HuH-7 (cell line): ENCODE results near the gene PLPP3.

Source experiments
- DNase-seq: peaks from one replicate; pipeline ENCODE4 v3.0.0; 2011; ENCODE audit warnings: low spot score

PLPP3 gene

DNA sequence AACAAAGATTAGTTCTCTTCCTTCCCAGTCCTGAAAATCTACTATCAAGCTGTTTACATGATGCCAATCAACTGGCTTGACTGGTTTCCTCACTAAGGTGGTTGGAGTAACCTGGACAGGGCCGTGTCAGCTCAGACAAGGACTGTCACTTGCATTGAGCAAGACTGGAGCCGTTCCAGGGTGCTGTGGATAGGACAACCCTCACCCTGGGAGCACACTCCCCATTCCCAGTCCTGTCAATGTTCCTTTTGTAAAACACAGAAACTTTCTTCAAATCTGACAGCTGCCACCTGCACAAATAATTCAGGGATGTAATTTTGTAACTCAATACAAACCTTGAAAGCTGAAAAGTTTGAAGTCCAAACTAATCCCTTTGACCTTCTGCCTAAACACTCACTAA lies 31.4 kb downstream of the PLPP3 start:
- peak; percentile 4 for DNase-seq

DNA sequence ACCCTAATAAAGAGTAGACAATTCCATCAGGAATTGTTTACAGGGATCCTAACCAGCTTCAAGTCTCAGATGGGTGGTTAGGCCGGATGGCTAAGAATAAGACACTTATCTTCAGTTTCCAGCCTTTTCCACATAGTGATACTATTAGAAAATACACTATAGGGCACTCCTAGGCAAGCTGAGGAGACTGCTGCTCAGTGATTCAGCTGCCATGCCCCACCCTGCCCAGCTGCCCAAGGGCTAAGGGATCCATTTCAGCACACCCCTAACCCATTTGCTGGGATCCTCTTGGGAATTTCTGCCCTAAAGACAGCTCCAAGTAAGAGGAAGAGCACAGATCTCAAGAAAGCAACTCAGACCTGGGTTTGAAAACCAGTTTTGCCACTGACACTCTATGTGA lies 31.9 kb downstream of the PLPP3 start:
- no peak for DNase-seq

DNA sequence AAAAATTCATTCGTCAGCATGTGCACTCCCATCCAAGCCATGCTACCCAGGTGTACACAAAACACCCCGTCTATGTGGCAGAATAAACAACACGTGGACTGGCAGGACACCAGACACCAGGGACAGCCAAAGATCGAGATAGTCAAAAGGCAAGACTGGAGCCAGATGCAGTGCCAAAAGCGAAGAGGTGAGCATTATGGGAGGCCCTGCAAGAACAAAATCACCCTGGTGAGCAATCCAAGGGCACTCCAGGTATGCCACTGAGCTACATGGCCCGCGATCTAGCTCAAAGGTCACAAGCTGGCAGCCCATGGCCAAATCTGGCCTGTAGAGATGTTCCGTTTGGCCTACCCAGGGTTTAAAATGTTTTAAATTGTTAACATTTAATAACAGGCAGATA lies 33.7 kb downstream of the PLPP3 start:
- DNase-seq, result no peak

DNA sequence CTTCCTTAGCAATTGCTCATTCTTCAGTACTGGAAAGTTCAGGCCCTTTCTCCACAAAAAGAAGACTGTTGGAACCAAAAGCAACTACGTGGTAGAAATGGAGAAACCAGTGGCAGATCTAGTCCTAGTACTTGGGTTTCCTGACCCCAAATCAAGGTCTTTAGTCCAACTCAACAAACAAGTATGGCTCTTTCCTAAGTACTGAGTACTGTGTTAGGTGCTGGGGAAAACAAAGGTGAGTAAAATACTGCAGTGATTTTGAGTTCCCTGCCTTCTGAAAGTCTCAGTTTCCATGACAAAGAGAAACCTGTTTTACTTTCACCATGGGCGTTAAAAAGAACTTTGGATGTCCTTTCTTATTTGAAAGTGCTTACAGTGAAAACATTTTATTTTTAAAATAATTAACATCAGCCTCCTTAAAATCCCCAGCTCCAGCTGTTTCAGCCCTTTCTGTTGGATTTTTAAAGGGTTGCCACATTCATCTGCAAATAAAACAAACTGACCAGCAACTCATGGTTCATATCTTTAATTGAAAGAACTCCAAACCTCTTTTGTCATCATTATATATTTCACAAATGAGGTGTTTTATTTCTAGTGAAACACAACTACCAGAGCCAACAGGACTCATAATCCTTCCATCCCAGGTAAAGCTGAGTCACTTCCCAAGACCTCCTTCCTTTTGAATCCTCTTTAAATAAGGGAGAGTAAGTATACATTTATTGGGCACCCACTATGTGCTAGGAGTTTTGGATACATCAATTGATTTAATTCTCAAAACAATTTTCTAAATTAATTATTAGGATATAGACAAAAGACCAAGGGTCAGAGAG lies 35.4 kb downstream of the PLPP3 start:
- DNase-seq, result no peak

DNA sequence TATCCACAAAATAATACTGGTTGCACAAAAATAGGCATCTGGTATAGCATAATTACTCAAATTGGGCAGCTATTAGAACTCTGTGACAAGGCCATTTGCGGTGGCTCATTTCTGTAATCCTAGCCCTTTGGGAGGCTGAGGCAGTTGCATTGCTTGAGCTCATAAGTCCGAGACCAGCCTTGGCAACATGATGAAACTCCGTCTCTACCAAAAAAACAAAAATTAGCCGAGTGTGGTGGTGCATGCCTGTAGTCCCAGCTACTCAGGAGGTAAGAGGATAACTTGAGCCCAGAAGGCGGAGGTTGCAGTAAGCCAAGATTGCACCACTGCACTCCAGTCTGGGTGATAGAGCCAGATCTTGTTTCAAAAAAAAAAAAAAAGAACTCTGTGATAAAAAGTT lies 36.7 kb downstream of the PLPP3 start:
- no peak for DNase-seq

DNA sequence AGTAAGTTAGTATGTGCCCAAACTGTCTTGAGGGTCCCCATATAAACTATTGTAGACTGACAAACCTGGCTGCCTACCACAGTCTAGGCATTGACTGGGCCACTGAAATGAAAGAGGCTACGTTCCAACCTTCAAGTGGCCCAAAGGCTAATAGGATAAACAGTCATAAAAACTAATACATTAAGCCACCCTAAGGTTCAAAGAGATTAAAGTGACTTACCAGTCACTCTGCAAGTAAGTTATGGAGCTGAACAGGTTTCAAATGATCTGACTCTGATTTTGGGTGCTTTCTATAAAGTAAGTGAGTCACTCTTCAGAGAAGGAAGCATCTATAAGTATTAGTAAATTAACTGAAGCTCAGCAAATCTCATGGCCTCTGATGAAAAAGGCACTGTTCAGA lies 38.0 kb downstream of the PLPP3 start:
- DNase-seq, result no peak

DNA sequence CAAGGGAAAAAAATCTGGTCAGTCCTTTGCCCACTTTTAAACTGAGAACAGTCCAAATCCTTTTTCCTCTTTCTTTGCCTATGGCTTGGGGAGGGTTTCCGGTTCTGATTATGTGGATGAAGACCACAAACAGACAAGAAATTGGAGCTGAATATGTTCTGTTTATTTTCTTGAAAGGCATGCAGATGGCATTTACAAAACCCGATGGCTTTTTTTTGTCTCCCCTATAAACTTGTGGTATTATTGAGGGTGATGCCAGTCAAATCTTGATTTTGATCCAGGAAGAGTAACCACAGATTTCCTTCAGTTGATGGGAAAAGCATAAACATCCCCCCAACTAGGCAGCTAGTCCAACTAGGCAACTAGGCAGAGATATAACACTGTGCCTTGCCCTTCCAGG lies 38.9 kb downstream of the PLPP3 start:
- no peak for DNase-seq

DNA sequence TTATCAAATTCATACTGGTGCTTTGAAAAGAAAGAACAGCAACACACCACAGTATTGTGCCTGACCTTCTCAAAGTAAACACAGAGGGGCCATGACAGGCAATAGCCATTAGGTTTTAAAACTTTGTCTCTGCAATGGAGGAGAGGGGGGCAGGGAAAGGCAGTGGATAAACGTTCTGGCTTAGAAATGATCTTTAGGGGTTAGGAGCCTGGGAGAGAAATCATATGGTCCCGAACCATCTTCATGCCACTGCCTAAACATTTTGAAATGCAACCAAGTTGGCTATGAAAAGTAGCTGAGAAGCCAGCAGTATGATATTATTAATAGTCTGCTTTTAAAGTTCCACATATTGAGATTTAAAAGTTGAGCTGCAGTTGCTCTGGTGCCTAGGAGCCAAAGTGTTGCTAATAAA lies 39.8 kb downstream of the PLPP3 start:
- DNase-seq, result peak; percentile 12

DNA sequence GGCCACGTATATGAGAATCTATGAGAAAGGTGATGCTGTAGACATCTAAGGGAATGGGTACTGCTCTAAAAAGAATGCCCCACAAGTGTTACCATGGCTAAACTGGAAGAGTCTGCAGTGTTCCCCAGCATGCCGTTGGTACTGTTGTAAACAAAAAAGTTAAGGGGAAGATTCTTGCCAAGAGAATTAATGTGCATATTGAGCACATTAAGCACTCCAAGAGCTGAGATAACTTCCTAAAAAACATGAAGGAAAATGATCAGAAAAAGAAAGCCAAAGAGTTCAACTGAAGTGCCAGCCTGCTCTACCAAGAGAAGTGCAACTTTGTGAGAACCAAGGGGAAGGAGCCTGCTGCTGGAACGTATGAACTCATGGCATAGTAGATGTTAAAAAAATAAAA lies 40.8 kb downstream of the PLPP3 start:
- DNase-seq, result no peak

DNA sequence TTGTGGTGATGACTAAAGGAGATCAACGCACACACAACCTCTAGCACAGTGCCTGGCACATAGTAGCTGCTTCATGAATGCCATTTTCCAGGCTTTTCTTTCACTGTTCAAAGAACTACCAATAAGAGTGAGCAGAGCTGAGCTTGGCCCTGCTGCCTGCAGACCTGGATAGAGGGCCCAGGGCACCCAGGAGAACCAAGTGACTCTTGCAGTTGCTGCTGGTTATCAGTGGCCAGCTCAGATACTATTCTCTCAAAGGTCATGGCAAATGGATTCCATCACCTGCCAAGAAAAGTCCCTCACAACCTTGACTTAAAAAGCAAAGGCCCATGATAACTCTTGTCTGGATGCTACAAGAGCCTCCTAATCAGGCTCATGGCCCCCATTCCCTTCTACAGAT lies 41.7 kb downstream of the PLPP3 start:
- no peak for DNase-seq

DNA sequence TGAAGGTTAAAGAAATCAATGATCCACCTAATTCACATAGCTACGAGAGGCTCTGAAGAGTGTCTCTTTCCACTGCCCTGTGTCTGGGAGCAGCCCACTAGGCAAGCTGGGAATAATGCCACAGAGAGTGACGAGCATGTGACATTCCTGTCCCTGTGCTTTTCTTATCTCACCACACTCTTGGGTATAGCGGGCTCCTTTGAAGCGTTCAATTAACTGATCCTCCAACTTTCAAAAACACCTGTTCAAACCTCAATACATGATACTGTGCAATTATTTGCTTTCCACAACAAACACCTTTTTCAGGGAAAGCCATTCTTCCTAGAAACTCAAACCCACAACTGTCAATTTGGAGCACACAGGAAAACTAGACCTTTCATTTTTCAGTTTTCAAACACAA lies 43.4 kb downstream of the PLPP3 start:
- no peak for DNase-seq

DNA sequence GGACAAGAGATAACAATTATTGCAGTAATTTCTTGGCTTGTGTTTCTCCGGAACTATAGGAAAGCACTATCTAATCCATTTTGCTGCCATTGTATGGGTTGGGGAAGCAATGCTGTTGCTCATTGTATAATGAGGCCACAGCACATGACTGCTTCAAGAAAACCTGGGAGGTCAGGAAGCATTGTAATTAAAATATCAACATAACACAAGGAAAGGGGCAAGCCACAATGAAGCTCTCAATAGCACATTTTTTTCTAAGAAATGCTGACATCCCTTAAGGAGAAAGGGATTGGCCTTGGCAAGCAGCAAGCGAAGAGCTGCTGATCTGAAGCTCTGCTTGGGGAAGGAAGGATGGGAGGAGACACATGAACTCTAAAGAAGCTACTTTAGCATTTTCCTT lies 44.0 kb downstream of the PLPP3 start:
- no peak for DNase-seq

DNA sequence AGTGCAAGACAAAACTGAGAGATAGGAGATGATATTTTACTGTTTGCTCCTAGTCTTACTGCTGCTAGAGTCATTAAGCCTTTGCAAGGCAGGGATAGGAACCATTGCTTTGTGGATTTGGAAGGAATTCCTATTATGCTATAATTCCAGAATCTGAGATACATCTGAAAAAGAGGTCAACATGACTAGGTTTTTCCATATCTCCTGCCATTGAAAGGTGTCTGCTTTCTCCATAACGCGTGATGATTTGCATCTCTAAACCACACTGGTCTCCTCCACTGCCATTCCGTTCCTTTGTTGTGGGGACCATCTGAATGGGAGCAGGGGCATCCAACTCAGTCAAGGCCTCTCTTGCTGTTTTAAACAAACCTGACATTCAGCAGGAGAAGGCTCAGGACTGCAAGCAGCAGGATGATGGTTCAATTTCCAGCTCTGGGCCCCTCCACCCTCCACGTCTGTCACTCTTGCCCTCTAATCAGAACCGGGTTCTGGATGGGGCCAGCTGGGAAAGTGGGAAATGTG lies 45.2 kb downstream of the PLPP3 start:
- DNase-seq, result no peak

DNA sequence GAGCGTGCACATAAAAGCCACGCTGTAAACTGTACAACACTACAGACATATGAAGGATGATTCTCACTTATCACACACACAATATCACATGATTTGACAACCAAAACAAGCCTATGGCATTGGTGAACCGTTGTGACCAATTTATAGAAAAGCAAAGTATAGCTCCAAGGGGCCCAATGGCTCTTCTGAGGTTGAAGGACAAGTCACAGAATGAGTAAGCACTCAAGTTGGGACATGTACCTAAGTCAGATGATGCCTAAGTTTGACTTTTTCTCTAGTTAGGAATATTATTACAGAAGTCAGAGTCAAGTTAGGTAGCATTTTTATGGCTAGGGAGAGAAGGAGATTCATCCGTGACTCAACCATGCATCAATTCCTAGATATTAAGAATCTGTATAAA lies 45.7 kb downstream of the PLPP3 start:
- DNase-seq, result no peak

DNA sequence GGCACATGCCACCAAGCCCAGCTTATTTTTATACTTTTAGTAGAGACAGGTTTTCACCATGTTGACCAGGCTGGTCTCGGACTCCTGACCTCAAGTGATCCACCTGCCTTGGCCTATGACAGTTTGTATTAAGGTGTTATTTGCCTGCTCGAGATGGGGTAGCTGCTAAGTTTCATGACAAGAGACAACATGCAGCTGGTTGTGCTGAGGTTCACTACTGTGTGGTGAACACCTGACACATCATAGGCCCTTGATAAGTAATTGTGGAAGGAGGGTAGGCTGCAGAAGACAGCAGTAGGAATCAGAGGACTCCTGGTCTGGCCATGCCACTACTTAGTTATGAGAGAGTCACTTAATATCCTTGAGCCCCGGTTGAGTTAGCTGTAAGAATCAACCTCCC lies 46.2 kb downstream of the PLPP3 start:
- no peak for DNase-seq

DNA sequence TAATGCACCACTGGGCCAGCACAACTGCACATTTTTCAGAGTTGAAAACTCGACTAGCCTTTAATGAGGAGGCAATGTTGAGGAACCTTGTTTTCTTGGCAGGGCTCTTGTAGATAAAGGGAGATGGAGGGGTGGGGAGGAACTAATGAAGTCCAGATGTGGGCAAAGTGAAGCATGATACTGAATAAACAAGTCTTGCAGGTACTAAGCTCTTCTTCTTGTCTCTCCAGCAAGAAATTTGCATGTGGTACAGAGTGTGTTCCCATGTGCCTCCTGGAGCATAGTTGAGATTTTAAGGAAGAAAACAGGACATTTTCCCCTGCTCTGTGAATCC lies 47.0 kb downstream of the PLPP3 start:
- no peak for DNase-seq

DNA sequence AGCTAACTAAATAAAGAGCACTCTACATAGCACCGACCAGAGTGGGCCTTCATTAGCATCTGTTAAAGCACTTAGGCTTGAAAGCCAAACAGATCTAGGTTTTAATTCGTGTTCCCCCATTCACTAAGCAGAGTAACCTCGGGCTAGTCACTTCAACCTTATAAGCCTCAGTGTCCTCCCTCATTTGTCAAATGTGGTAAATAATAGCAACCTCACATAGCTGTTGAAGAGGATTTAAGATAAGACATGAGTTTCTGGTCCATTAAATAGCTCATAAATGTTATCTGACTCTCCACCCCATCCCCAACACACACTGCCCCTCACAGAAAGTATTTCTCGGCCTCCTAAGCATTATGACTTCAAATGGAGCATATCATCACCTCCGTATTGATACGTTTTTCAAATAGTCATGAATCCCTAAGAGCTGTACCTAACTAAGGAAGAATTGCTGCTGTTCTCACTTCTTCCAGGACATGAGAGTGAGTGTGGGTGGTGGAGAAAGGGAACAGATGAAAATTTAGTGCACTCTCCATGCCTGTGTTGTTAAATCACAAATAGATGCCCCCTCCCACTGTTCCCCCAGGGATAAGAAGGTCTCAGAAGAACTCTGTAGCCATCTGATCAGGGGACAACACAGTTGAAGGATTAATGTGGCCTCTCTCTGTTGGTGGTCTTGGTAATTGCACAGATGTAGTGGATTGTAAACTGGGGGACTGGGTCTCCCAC lies 47.6 kb downstream of the PLPP3 start:
- DNase-seq, result no peak

DNA sequence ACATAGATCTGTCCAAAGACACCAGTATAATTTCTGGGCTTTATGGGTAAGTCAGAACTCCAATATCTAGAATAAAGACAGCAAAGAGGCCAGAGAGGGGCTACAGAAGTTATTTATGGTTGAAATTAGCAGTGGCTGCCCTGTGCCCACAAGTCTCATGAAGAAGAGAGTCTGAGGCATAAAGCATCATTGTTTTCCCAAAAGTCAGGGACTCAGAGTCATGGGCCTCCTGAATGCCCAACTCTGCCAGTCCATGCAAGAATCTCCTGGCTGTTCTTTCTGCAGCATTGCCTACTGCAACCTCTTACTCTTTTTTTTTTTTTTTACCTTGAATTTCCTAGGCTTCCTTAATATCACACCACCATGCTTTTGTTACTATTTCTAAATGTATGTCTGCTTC lies 49.6 kb downstream of the PLPP3 start:
- DNase-seq, result no peak

DNA sequence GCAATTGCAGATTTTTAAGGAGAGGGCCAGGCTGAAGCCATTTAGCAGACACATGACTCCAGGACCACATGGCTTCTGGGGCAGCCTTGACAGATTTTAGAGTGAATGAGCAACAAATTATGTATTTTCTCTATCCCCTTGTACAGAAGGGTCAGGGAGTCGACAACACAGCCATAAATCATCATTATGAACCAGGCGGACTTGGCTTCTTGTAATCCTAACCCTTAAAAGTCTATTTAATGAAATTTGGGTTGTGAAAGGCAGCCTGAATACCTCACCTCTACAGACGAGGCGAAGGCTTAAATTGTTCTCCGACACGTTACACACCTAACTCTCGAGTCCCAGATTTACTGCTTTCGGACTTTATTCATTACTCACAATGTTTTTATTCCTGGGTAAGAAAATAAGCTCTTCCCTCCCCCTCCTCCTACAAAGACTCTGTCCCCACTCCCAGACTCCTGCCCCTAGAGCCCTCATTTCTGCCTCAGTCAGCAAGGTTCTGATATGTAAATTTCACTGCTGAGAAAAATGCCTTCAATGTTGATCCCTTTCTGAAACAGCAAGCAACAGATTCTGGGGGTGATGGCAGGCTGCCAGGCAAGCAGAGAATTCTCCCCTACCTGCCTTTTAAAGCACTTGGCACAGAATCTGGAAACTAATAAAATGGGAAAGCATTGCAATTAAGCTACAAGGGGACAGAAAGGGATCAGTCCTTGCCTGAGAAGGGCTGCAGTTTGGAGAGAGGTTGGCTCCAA lies 51.6 kb downstream of the PLPP3 start:
- no peak for DNase-seq

DNA sequence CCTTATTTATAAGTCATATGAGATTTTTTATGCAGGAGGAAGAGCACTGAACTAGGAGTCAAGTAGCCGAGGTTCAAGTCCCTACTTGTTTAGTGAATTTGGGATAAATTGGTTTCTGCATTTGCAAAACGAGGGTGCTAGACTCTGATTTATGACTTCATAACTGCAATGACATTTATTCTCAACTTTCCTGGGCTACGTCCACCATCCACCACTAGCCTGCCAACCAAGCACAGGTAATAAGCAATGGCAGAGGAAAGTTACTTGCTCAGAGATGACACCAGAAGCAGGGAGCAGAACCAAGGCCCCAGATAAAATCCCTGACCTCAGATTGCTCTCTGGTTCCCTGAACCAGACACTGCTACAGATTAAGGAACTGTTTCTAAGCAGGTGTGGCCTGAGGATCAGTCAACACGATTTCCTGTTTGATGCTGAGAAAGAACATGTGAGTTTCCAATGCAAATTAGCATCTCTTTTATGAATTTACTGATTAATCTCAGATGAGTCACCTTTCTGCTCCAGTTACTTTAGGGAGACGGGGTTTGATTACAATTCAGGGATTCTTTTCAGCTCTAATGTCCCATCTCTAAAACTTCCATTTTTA lies 52.7 kb downstream of the PLPP3 start:
- no peak for DNase-seq

DNA sequence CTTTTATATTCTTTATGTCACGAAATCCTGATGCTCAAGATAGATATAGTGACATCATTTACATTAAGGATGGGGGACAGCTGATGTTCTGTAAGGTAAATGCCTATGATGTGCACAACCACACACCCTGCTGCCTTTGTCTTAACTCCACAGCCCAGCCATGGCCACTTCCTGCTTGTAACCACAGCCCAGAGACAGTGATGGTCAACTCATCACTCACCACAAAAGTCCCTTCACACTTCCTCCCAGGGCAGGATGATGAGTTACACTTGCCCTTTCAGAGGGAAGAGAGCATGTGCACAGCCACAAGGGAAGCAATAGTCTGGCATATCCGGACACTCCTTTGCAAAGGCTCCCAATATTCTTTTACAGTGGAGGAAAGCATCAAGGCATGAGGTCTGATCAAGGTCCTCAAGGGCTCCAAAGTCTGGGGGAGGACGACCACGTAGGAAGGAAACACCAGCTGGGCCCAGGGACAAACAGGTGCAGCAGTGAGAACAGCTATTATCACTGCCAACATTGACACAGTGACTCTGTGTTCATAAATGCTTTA lies 53.8 kb downstream of the PLPP3 start:
- DNase-seq, result no peak

DNA sequence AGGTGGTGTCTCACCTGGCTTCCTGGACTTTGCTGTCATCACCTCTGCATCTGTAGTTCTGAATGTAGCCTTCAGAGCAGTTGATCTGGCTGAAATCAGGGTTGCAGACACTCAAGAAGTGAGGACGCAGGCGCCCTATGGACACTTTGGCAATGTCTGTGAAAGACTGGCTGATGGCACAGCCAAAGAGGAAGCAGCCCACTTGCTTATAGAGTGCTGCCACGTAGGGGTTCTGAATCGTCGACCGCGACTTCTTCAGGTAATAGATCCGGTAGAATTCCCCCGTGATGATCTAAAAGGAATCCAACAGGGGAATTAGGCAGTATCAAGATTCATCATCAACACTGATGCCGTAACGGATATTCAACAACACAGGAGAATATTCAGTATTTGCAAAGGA lies 55.1 kb downstream of the PLPP3 start:
- no peak for DNase-seq
